Lower lobe of right lung (tissue), 2 donors: Measurements from ENCODE around the gene ATP6V1C2. TPM values are rescaled to one million over a fixed set of nuclear protein-coding genes. Genes with fewer than 3 reads are reported as not detected.
"Not testable (repeated sequence)": the region's sequence is repeated elsewhere in the genome, so short reads cannot be mapped to it uniquely, and the experiment has no call there.

Experiments used
- ATAC-seq, 2 donors: fragments of 200-7000 bp; cut with Tn5 transposase; one replicate each; pipeline ENCODE4 v1.9.1; 2020 to 2022; ENCODE audit warnings: mild to moderate bottlenecking in 2 of 2, moderate library complexity in 2 of 2
- DNase-seq: peaks from one replicate; pipeline ENCODE4 v3.0.0-alpha.2; 2020
- H3K27ac ChIP-seq: fragments of 200-600 bp; one replicate; pipeline ENCODE4 v1.8.0; 2022
- H3K27me3 ChIP-seq: fragments of 200-600 bp; one replicate; pipeline ENCODE4 v1.8.0; 2022; ENCODE audit warnings: low read depth
- H3K36me3 ChIP-seq: fragments of 200-600 bp; one replicate; pipeline ENCODE4 v1.8.0; 2022; ENCODE audit warnings: mild to moderate bottlenecking
- H3K4me1 ChIP-seq: fragments of 200-600 bp; one replicate; pipeline ENCODE4 v1.8.0; 2022
- H3K4me3 ChIP-seq: fragments of 200-600 bp; one replicate; pipeline ENCODE4 v1.8.0; 2022; ENCODE audit warnings: mild to moderate bottlenecking
- H3K9me3 ChIP-seq: fragments of 200-600 bp; one replicate; pipeline ENCODE4 v1.8.0; 2022
- CTCF ChIP-seq: fragments of 200-600 bp; IDR thresholded peaks from one replicate; pipeline ENCODE4 v1.8.0; 2022; ENCODE audit warnings: antibody characterized with exemption, mild to moderate bottlenecking
- intact Hi-C: fragments of 100-400 bp; cut with DNase I; formaldehyde crosslinking; loops from one replicate; pipeline ENCODE4 v1.11.0; 2022
- total RNA-seq: library from RNA; stranded (reverse); fragmentation: NEBNext Ultra II Directional; extraction: Animal tissue kit (Norgen Biotek cat#: 25700); gene quantifications from one replicate; pipeline ENCODE4 v1.2.1, GENCODE V29; 2021
- donor health status: DM: no; HTN: yes; CAD: no; lungs with severe emphysema.

The ATP6V1C2 gene
- total RNA-seq, 1 donor from 2014 or later, result 1.7 TPM

GRCh38 chr2:10777842-10778723, 56.7 kb downstream of the ATP6V1C2 start:
- intact Hi-C loops, result no loop called here
- no peak overlapping the region for H3K27ac ChIP-seq
- H3K4me3 ChIP-seq, result no peak overlapping the region
- H3K4me1 ChIP-seq, result peaks cover 16% of the 10 kb centered on the region
- H3K36me3 ChIP-seq, result peaks cover 52% of the 10 kb centered on the region
- no peak for ATAC-seq
- H3K9me3 ChIP-seq, result no peaks in the 10 kb centered on the region
- DNase-seq, result no peak
- TF ChIP-seq CTCF, result no peak
- no peaks in the 10 kb centered on the region for H3K27me3 ChIP-seq

DNA sequence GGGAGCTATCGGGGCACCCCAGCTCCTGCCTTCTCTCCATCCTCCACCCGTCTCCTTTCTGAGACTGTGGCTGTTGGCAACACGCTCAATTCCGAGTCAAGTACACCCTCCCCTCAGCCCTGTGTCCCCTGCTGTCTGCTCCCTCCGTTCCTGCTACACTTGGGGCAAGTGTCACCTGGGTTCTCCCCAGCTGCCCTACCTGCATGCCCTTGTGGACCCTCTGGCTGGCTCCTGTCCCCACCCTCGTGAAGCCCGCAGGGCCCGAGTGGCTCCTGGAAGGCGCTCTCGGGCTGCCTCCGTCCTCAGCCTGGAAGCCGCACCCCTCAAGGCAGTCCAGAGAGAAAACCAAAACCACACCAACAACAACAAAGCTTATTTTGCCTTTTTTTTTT, 57.3 kb downstream of the ATP6V1C2 start:
- Histone ChIP-seq H3K4me1 (peaks cover 16% of the 10 kb centered on the region), H3K9me3 (no peaks in the 10 kb centered on the region), H3K27me3 (no peaks in the 10 kb centered on the region), H3K4me3 (no peak overlapping the region), H3K36me3 (peaks cover 58% of the 10 kb centered on the region), H3K27ac (no peak overlapping the region)
- ATAC-seq (no peak), DNase-seq (no peak)
- intact Hi-C loops, result no loop called here
- TF ChIP-seq CTCF, result no peak

GRCh38 chr2:10779776-10780490, 58.5 kb downstream of the ATP6V1C2 start:
- no peak for TF ChIP-seq CTCF
- DNase-seq, result no peak
- Histone ChIP-seq H3K9me3 (no peaks in the 10 kb centered on the region), H3K27ac (no peak overlapping the region), H3K27me3 (no peaks in the 10 kb centered on the region), H3K36me3 (peaks cover 70% of the 10 kb centered on the region), H3K4me1 (peaks cover 7% of the 10 kb centered on the region), H3K4me3 (no peak overlapping the region)
- intact Hi-C loops, result no loop called here
- no peak for ATAC-seq

DNA sequence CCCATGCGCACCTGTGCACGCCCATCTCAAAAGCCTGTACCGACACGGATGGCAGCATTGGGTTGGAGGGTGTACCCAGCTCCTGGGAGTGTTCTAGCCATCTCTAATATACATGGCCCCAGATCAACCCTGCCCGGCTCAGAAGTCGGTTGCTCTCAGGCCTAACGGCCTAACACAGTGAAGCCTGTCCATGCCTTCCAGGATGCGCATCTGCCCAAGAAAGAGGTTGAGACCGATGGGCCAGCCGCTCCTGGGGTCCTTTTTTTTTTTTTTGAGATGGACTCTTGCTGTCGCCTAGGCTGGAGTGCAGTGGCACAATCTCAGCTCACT, 59.0 kb downstream of the ATP6V1C2 start:
- ATAC-seq (no peak), DNase-seq (no peak)
- H3K9me3 ChIP-seq, result no peaks in the 10 kb centered on the region
- no peaks in the 10 kb centered on the region for H3K27me3 ChIP-seq
- H3K36me3 ChIP-seq, result peaks cover 76% of the 10 kb centered on the region
- H3K4me3 ChIP-seq, result no peak overlapping the region
- intact Hi-C loops, result no loop called here
- TF ChIP-seq CTCF, result no peak
- peaks cover 2% of the 10 kb centered on the region for H3K4me1 ChIP-seq
- no peak overlapping the region for H3K27ac ChIP-seq

DNA sequence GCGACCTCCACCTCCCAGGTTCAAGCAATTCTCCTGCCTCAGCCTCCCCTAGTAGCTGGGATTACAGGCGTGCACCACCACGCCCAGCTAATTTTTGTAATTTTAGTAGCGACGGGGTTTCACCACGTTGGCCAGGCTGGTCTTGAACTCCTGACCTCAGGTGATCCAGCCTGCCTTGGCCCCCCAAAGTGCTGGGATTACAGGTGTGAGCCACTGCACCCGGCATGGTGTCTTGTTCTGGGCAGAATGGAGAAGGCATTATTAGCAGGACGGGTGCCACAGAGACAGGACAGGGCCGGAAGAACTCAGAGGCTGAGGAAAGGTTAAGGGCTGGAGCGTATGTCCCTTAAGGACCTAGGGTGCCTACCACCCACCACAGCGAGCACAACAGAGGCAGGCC, 59.4 kb downstream of the ATP6V1C2 start:
- H3K27me3 ChIP-seq, H3K4me3 ChIP-seq, H3K4me1 ChIP-seq, H3K9me3 ChIP-seq, H3K27ac ChIP-seq, intact Hi-C loops, ATAC-seq, DNase-seq: not testable (repeated sequence)
- H3K36me3 ChIP-seq, result peaks cover 79% of the 10 kb centered on the region

DNA sequence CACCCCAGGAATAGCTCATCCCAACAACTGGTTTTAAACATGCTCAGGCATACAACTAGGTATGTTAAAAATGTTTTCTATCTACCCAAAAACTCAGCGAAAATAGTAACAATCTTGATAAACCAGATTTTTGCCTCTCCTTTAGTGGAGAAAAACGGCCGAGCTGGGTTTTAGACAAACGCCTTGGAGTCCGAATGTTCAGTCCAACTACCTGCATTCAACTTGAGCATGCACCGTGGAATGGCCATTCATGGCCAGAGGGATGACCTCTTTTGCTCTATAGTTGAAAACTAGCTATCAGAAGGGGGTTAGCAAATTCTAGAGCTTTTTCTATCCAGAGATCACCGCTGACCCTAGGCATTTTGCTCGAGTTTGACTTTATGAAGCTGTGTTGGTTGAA, 60.3 kb downstream of the ATP6V1C2 start:
- intact Hi-C loops, result no loop called here
- no peak overlapping the region for H3K4me3 ChIP-seq
- ATAC-seq (no peak), DNase-seq (no peak)
- H3K36me3 ChIP-seq, result peaks cover 88% of the 10 kb centered on the region
- no peaks in the 10 kb centered on the region for H3K9me3 ChIP-seq
- H3K27ac ChIP-seq, result no peak overlapping the region
- TF ChIP-seq CTCF, result no peak
- no peaks in the 10 kb centered on the region for H3K4me1 ChIP-seq
- H3K27me3 ChIP-seq, result no peaks in the 10 kb centered on the region
